ENCODE results near the gene MCUR1.
"Not testable (repeated sequence)": the region's sequence is repeated elsewhere in the genome, so short reads cannot be mapped to it uniquely, and the experiment has no call there.

The MCUR1 gene

DNA sequence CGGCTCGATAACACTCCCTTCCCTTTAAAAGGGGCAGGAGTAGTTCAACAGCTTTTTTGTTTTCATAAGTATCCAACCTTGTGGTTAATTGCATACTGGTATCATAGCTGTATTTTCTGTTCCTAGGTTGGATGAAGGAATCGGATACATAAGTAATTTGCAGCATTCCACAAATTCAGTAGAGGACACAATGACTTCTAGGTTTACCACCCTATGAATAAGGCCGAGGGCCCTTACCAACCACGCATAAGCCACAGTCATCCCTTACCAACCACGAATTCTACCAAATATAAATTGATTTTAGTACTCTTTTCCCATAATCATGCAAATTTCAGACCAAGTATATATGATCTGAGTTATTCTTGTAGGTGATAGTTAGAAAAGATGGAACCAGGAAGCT is 36.3 kb downstream of the MCUR1 start:
- DNase-seq (ENCODE audit: low read depth, low spot score) = no peak

DNA sequence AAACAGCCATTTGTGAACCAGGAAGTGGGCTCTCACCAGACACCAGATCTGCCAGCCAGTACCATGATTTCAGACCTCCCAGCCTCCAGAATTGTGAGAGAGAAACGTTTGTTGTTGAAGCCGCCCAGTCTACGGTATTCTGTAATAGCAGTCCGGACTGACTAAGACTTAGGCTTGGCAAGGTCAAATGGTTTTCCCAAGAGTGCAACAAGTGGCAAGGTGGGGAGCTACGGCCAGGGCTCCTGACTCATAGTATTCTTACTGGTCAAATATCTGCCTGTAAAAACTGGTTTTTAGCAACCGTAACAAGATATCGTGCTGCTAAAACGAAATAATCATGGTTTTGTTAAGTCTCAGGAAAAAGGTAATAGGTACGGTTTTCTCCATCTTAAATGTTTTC is 37.8 kb downstream of the MCUR1 start:
- DNase-seq (ENCODE audit: low read depth, low spot score) = no peak

DNA sequence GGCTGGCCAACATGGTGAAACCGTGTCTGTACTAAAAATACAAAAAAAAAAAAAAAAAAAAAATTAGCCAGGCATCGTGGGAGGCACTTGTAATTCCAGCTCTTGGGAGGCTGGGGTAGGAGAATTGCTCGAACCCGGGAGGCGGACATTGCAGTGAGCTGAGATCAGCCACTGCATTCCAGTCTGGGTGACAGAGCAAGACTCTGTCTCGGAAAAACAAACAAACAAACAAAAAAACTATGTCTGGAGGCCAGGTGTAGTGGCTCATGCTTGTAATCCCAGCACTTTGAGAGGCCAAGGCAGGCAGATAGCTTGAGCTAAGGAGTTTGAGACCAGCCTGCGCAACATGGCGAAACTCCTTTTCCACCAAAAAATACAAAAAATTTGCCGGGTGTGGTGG is 38.9 kb downstream of the MCUR1 start:
- peak; percentile 68 for DNase-seq (ENCODE audit: low read depth, low spot score)

DNA sequence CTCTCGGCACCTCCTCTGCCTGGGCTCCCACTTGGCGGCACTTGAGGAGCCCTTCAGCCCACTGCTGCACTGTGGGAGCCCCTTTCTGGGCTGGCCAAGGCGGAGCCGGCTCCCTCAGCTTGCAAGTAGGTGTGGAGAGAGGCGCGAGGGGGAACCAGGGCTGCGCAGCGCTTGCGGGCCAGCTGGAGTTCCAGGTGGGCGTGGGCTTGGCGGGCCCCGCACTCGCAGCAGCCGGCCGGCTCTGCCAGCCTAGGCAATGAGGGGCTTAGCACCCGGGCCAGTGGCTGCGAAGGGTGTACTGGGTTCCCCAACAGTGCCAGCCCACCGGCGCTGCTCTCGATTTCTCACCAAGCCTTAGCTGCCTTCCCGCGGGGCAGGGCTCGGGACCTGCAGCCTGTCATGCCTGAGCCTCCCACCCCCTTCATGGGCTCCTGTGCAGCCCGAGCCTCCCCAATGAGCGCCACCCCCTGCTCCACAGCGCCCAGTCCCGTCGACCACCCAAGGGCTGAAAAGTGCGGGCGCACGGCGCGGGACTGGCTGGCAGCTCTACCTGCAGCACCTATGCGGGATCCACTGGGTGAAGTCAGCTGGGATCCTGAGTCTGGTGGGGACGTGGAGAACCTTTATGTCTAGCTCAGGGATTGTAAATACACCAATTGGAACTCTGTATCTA is 41.9 kb downstream of the MCUR1 start:
- not testable (repeated sequence) for DNase-seq (ENCODE audit: low read depth, low spot score)

DNA sequence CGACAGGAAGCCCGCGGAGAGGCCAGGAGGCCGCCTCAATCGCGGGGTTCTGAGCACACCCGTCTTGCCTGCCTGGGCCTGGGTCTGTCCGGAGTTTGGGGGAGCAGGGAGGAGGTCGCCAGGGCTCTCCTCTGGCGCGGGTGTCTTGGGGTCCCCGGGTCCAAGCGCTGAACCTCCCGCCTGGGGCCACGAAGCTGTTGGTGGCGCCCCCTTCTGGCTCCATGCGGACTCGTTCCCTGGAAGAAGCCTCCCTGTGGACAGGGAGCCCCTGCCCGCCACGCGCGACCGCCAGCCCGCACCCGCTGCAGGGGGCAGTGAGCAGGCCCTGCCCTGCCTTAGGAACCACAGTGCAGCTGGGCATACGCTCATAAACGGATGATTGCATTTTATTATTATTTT is 44.7 kb downstream of the MCUR1 start:
- no peak for DNase-seq (ENCODE audit: low read depth, low spot score)

DNA sequence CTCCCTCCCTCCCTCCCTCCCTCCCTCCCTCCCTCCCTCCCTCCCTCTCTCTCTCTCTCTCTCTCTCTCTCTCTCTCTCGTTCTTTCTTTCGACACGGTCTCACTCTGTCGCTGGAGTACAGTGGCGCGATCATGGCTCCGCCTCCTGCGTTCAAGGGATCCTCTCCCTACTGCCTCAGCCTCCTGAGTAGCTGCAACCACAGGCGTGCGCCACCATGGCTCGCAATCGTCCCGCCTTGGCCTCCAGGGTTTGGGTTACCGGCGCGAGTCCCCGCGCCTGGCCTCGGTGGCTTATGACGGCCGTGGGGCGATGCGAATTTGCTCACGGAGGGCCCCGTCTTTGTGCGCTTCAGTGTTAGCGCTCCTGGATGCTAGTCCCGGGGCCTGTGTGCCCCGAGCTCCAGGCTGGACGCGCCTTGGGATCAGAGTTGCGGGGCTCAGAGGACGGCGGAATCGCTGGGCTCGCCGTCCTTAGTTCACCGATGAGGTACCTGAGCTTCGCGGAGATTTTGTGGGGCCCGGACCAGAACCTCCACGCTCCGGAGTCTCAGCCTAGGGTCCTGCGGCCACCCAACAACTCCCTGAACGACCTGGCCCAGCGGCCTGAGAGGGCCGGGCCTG is 45.2 kb downstream of the MCUR1 start:
- no peak for DNase-seq (ENCODE audit: low read depth, low spot score)

DNA sequence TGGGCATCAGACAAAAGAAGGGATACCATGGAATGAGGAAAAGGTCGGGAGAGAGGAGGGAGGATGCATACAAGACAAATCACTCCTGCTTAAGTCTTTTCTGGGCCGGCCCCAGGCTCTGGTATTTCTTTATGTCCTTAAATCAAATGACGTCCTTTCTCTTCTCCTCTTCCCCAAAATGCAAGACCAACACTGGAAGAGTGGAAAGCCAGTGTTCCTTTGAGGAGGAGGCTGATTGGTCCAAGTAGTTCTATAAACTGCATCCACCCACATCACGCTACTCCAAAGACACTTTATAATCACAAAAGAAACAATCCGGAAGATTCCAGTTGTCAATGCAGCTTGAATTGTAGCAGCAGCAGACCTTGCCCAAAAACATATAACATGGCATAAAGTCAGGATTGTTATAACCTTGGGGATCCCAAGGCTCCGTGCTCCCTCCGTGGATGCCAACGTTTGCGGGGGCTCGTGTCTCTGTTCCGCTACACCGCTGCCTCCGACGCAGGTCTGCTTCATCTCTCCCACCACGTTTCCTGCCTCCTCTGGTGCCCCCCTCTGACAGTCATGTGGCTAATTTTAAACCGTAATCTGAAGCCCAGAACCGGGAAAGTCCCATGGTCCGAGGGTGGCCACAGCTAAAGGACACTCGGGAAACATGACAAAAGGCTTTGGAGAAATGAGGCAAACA is 47.1 kb downstream of the MCUR1 start:
- peak; percentile 53 for DNase-seq (ENCODE audit: low read depth, low spot score)

DNA sequence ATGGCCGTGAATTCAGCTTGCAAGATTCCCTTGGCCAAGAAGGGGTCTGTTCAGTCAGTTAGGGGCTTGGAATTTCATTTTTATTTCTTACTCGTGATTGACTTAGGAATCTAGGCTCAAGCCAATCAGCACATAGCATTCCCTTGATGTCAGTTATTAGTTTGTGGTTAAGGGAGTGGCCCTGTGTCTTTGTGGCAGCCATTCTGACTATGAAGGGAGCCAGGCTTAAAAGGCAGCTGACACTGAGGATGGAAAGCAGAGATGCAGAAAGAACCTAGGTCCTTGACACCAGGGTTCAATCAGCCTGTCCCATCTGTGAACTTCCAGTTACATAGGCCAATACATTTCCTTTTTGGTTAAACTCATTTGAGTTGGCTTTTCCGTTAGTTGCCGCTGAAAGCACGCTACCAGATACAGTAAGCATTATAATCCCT is 48.1 kb downstream of the MCUR1 start:
- peak; percentile 56 for DNase-seq (ENCODE audit: low read depth, low spot score)

DNA sequence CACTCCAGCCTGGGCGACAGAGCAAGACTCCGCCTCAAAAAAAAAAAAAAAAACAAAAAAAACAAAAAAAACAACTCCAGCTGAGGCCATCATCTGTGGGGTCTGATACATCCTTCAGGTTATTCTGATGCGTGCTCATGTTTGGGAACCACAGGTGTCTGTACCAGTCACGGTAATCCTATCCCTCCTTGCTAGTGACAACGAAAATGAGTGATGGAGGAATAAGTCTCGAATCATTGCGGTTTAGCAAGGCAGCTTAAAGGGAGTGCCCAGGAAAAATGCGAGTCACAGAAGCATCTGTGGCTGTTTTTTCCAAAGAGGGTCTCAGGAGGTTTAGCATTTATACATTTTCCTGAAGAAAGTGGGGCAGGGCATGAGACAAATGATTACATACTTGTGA is 48.8 kb downstream of the MCUR1 start:
- no peak for DNase-seq (ENCODE audit: low read depth, low spot score)

DNA sequence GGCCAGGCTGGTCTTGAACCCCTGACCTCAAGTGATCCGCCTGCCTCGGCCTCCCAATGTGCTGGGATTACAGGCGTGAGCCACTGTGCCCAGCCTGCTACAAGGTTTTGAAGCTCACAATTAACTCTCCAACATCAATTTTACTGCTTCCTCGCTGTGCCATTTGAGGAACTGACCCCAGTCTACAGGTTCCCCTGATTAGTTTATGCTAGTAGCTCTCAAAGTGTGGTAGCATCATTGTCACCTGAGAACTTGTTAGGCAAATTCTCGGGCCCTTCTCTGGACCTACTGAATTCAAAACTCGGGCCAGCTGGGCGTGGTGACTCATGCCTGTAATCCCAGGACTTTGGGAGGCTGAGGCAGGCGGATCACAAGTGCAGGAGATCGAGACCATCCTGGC is 49.4 kb downstream of the MCUR1 start:
- DNase-seq (ENCODE audit: low read depth, low spot score) = no peak

DNA sequence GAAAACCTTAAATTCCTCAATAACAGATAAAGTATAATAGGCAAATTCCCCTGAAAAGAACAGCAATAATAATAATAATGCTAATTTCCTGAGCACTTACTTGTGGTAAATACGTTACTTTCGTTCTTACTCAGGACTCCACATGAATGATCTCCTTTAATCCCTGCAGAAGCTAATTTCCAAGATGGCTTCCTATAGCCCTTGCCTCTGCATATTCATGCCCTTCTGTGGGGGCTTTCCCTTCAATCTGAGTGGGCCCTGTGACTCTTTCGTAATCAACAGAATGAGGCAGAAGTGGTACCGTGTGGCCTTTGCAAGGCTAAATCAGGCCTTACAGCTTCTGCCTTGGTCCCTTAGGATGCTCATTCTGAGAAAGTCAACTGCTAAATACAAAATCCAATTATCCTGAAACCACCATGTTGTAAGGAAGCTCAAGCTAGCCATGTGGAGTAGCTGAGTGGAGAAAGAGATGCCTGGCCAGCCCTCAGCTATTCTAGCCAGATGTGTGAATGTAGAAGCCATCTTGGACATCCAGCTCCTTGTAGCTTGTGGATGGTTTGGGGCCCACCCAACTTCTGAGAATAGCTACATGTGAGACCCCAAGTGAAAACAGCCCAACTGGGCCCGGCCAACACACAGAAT is 50.5 kb downstream of the MCUR1 start:
- no peak for DNase-seq (ENCODE audit: low read depth, low spot score)

DNA sequence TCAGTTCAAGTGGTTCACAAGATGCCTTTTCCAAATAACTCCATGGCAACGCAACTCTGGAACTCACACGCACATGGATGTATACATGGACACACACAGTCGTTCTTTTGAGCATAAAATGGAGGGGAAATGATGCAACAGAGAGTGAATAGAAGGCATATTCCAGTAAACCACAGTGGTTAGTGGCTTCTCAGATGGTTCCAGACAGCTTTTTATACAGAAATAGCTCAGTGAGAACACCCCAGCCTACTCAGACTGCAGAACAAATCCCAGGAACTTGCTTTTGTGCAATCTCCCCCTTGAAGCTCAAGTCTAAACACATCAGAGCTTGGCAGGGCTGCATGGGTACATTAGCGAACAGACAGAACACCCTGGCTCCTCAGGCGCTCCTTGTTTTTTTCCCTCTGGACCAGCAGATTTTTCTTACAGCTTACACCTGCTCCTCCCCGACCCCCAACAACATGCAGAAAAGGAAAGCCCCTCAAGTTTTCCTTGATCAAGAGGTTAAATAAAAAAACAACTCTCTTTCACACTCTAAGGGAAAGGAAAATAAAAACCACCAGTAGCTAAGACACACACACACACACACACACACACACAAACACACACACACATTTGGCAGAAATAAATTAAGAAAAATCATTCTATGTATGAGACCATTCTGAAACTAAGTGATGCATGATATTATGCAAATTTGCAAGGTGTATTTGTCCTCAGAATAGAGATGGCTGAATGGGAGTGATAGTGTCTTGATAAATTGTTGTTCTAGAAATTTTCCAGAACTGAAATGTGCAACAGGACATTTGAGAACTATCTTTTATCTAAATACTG is 51.5 kb downstream of the MCUR1 start:
- DNase-seq (ENCODE audit: low read depth, low spot score) = no peak

DNA sequence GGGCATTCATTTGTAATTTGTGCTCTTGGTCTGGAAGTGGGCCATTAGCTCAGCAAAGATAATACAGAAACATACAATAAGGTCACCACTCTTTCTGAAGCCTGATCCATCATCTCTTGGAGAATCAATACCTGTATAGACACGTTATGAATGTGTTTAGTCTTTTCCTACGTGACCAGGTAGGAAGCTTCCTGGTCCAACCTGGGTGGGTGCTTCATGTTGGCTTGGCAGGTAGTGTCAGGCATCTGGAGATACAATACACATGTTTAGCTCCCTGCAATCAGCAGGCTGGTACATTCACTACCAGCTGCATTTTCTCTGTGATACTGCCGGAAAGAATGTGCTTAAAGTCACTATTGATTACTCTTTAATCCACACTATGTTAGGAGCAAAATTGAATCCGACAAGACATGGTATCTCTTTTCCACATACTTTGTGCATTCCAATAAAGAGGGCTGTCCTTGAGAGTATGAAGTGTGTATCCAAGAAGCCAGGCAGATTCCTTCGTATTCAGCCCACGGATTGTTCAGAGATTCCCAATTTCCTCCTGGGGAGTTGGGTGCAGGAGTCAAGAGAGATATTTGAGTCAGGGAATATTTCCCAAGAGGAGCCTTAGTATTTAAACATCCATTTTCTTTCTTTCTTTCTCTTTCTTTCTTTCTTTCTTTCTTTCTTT is 52.9 kb downstream of the MCUR1 start:
- DNase-seq (ENCODE audit: low read depth, low spot score) = no peak

DNA sequence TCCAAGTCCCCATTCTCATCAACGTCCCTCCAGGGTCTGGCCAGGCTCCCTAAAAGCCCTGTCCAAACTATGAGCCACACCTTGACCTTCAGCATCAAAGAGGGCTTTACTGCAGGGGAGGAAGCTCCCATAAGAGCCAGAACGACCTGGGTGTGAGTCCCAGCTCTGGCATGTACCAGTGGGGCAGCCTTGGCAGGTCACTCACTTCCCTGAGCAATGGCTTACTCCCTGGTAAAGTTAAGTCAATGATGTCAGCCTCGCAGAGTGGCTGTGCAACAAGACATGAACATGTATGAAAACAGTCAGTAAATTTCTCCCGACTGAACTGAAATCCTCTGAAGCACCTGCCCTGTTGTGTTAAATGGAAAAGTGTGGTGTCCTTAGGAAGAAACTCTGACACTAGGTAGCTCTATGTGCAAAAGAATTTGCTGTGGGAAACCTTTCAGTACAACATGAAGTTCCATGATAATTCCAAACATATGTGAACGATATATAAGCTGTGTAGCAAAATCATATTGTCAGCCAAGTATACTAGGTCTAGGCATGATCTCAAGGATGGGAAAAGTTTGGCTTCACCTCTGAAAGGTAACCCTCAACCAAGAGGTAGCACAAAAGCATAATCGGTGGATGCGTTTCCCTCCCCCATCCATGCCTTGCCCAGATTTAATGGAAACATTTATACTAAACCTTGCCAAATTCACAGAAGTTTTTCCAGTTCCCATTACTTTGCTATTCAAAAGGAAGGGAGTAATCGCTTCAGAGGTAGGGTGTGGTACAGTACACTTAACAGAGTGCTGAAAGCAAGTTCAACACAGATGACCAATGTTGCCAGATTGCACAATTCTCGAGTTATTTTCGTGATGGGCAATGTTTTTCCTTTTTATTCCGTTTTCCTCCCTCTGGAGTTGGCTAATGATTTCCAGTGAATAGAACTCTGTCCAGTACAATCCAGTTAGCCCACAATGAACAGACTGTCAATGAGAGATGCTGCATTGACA is 53.8 kb downstream of the MCUR1 start:
- DNase-seq (ENCODE audit: low read depth, low spot score) = no peak

DNA sequence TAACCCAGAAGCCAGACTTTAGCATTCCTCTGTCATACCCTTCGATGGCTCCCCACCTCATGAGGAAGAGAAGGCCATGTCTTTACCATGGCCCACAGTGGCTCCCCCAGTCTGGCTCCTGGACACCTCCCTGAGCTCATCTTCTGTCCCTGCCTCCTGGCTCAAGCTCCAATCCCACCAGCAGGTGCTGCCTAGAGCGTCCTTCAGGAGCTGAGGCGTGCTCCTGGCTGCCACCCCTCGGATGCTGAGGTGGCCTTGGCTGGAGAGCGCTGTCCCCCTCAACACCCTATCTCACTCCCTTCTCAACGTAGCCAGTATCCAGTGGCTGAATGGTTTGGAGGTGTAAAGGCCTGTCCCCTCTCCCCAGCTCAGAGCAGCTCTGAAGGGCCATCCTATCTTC is 55.3 kb downstream of the MCUR1 start:
- no peak for DNase-seq (ENCODE audit: low read depth, low spot score)

DNA sequence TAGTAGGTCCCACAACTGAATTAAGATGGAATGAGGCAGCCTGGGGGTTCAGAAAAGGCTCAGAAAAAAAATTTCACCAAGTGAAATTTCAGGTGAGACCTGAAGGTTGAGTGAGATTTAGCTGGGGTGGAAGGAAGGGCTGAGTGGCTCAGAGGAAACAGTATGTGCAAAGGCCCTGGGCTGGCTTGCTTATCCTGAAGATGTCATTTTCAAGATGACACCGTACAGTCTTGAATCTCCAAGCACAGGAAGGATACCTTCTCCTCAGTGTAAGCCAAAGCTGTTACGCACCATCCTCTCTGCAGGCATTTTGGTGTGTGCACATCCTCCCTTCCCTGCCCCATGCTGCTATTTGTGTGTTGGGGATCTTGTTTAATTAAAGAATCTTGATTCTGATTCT is 59.7 kb downstream of the MCUR1 start:
- no peak for DNase-seq (ENCODE audit: low read depth, low spot score)

DNA sequence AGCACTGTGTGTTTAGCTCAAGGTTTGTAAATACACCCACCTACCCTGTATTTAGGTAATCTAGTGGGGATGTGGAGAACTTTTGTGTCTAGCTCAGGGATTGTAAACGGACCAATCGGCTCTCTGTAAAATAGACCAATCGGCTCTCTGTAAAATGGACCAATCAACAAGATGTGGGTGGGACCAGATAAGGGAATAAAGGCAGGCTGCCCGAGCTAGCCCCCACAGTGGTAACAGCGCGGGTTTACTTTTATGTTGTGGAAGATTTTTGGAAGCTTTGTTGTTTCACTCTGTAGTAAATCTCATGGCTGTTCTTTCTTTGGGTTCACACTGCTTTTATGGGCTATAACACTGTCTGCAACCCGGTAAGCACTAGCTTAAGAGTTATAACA is 70.6 kb downstream of the MCUR1 start:
- DNase-seq (ENCODE audit: low read depth, low spot score) = no peak

DNA sequence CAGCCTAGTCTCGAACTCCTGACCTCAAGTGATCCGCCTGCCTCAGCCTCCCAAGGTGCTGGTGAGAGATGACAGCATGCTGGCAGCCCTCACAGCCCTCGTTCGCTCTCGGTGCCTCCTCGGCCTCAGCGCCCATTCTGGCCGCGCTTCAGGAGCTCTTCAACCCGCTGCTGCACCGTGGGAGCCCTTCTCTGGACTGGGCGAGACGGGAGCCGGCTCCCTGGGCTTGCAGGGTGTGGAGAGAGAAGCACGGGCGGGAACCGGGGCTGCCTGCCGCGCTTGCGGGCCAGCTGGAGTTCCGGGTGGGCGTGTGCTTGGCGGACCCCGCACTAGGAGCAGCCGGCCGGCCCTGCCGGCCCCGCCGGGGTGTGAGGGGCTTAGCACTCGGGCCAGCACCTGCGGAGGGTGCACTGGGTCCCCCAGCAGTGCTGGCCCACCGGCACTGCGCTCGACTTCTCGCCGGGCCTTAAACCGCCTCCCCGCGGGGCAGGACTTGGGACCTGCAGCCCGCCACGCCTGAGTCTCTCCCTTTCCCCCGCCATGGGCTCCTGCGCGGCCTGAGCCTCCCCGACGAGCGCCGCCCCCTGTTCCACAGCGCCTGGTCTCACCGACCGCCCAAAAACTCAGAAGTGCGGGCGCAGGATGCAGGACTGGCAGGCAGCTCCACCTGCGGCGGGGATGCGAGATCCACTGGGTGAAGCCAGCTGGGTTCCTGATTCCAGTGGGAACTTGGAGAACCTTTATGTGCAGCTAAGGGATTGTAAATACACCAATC is 71.2 kb downstream of the MCUR1 start:
- DNase-seq (ENCODE audit: low read depth, low spot score) = no peak

DNA sequence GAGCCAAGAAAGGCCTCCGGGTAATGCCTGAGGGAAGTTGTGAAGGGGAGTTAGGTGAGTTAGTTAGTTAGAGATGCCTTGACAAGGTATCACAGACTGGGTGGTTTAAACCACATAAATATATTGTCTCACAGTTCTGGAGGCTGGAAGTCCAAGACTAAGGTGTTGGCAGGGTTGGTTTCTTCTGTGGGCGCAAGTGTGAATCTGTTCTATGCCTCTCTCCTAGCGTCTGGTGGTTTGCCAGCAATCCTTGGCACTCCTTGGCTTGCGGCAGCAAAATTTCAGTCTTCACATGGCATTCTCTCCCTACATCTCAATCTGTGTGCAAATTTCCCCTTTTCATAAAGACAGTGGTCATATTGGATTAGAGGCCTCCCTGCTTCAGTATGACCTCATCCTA is 73.0 kb downstream of the MCUR1 start:
- no peak for DNase-seq (ENCODE audit: low read depth, low spot score)
